Hematopoietic multipotent progenitor cell treated with erythropoietin and hydrocortisone succinate and interleukin-3 and kit ligand, for 4 days (in vitro differentiated cells): ENCODE results near the gene CEP112.
A peak's percentile ranks its signal among the peaks of the same experiment; 100 is the strongest.

Experiments used
- DNase-seq: peaks from one replicate; pipeline ENCODE4 v3.0.0-alpha.2; 2015

The CEP112 gene

GRCh38 chr17:66191593-66192377 is at the start of gene CEP112:
TSS of gene CEP112 (minus strand) at chr17:66192133.
- peak; percentile 89 for DNase-seq

GRCh38 chr17:66240630-66241029 is 48.7 kb upstream of the CEP112 start:
- no peak for DNase-seq

- no peak for DNase-seq
These were observed 48.1 kb upstream of the CEP112 start for GRCh38 chr17:66240013-66240412.

GRCh38 chr17:66235377-66235994 is 43.6 kb upstream of the CEP112 start:
- no peak for DNase-seq

GRCh38 chr17:66234611-66235010 is 42.7 kb upstream of the CEP112 start:
- DNase-seq, result no peak

GRCh38 chr17:66233023-66233753 is 41.3 kb upstream of the CEP112 start:
- no peak for DNase-seq

- DNase-seq, result peak; percentile 10
These were observed 39.1 kb upstream of the CEP112 start for GRCh38 chr17:66230922-66231591.

- DNase-seq, result no peak
These were observed 38.0 kb upstream of the CEP112 start for GRCh38 chr17:66229783-66230538.

GRCh38 chr17:66228887-66229782 is 37.2 kb upstream of the CEP112 start, which contains the start of gene APOH:
TSS of gene APOH (minus strand) at chr17:66229415. CDS start at chr17:66229379, 36 bp downstream.
- DNase-seq, result no peak

- DNase-seq, result no peak
These were observed 35.5 kb upstream of the CEP112 start for GRCh38 chr17:66227212-66228045.

- DNase-seq, result no peak
These were observed 30.9 kb upstream of the CEP112 start for GRCh38 chr17:66222798-66223350.

GRCh38 chr17:66221755-66222530 is 30.0 kb upstream of the CEP112 start:
- no peak for DNase-seq

GRCh38 chr17:66221343-66221742 is 29.4 kb upstream of the CEP112 start:
- DNase-seq, result no peak

- no peak for DNase-seq
These were observed 28.3 kb upstream of the CEP112 start for GRCh38 chr17:66220079-66220835.

- DNase-seq, result no peak
These were observed 23.6 kb upstream of the CEP112 start for GRCh38 chr17:66215529-66215911.

GRCh38 chr17:66214884-66215528 is 23.1 kb upstream of the CEP112 start:
- no peak for DNase-seq

GRCh38 chr17:66211047-66211810 is 19.3 kb upstream of the CEP112 start:
- no peak for DNase-seq
